ENCODE measurements around the gene RYR3. TPM values are rescaled to one million over a fixed set of nuclear protein-coding genes. Genes with fewer than 3 reads are reported as not detected.

RYR3 gene
- total RNA-seq, 1 donor from 2014 or later: 0.32 TPM

GRCh38 chr15:33636234-33636633, 325.5 kb downstream of the RYR3 start:
- Histone ChIP-seq H3K36me3 (no peaks in the 10 kb centered on the region), H3K27ac (no peak overlapping the region), H3K4me1 (no peaks in the 10 kb centered on the region), H3K27me3 (ENCODE audit: low read depth) (no peaks in the 10 kb centered on the region), H3K9me3 (no peaks in the 10 kb centered on the region), H3K4me3 (no peak overlapping the region)
- intact Hi-C loops (cut with DNase I): no loop called here
- no peak for ATAC-seq
- DNase-seq: no peak
- TF ChIP-seq CTCF (IDR thresholded peaks at IDR 0.05): no peak

- no peak overlapping the region for H3K4me3 ChIP-seq
- no peaks in the 10 kb centered on the region for H3K36me3 ChIP-seq
- no peak for DNase-seq
- H3K27ac ChIP-seq: no peak overlapping the region
- no peak for ATAC-seq
- no peak for TF ChIP-seq CTCF (IDR thresholded peaks at IDR 0.05)
- no peaks in the 10 kb centered on the region for H3K27me3 ChIP-seq (ENCODE audit: low read depth)
- no peaks in the 10 kb centered on the region for H3K9me3 ChIP-seq
- intact Hi-C loops (cut with DNase I): no loop called here
- H3K4me1 ChIP-seq: no peaks in the 10 kb centered on the region
Observed at GRCh38 chr15:33636958-33637357, 326.2 kb downstream of the RYR3 start.

- intact Hi-C loops (cut with DNase I): no loop called here
- H3K27ac ChIP-seq: no peak overlapping the region
- no peaks in the 10 kb centered on the region for H3K36me3 ChIP-seq
- no peak overlapping the region for H3K4me3 ChIP-seq
- no peak for ATAC-seq
- DNase-seq: no peak
- H3K9me3 ChIP-seq: no peaks in the 10 kb centered on the region
- H3K27me3 ChIP-seq (ENCODE audit: low read depth): no peaks in the 10 kb centered on the region
- no peak for TF ChIP-seq CTCF (IDR thresholded peaks at IDR 0.05)
- H3K4me1 ChIP-seq: no peaks in the 10 kb centered on the region
Observed at GRCh38 chr15:33638453-33638852, 327.7 kb downstream of the RYR3 start.

GRCh38 chr15:33639051-33639450, 328.3 kb downstream of the RYR3 start:
- Histone ChIP-seq H3K9me3 (no peaks in the 10 kb centered on the region), H3K4me3 (no peak overlapping the region), H3K27ac (no peak overlapping the region), H3K36me3 (no peaks in the 10 kb centered on the region), H3K4me1 (no peaks in the 10 kb centered on the region), H3K27me3 (ENCODE audit: low read depth) (no peaks in the 10 kb centered on the region)
- DNase-seq (no peak), ATAC-seq (no peak)
- intact Hi-C loops (cut with DNase I): no loop called here
- TF ChIP-seq CTCF (IDR thresholded peaks at IDR 0.05): no peak

GRCh38 chr15:33639456-33639855, 328.7 kb downstream of the RYR3 start:
- ATAC-seq (no peak), DNase-seq (no peak)
- H3K36me3 ChIP-seq: no peaks in the 10 kb centered on the region
- no peak overlapping the region for H3K27ac ChIP-seq
- intact Hi-C loops (cut with DNase I): no loop called here
- no peaks in the 10 kb centered on the region for H3K4me1 ChIP-seq
- no peak for TF ChIP-seq CTCF (IDR thresholded peaks at IDR 0.05)
- H3K27me3 ChIP-seq (ENCODE audit: low read depth): no peaks in the 10 kb centered on the region
- H3K9me3 ChIP-seq: no peaks in the 10 kb centered on the region
- no peak overlapping the region for H3K4me3 ChIP-seq

GRCh38 chr15:33639978-33640377, 329.2 kb downstream of the RYR3 start:
- intact Hi-C loops (cut with DNase I): no loop called here
- ATAC-seq (no peak), DNase-seq (no peak)
- no peaks in the 10 kb centered on the region for H3K36me3 ChIP-seq
- H3K27me3 ChIP-seq (ENCODE audit: low read depth): no peaks in the 10 kb centered on the region
- H3K4me3 ChIP-seq: no peak overlapping the region
- no peaks in the 10 kb centered on the region for H3K9me3 ChIP-seq
- no peaks in the 10 kb centered on the region for H3K4me1 ChIP-seq
- H3K27ac ChIP-seq: no peak overlapping the region
- no peak for TF ChIP-seq CTCF (IDR thresholded peaks at IDR 0.05)
